Body of pancreas (tissue), 4 donors: ENCODE results near the gene BBX. TPM values are rescaled to one million over a fixed set of nuclear protein-coding genes. Genes with fewer than 3 reads are reported as not detected.

Source experiments
- ATAC-seq: fragments of 150-250 bp; one replicate; pipeline ENCODE4 v1.9.1; 2016
- DNase-seq, 4 donors: peaks; one replicate each; pipeline ENCODE4 v3.0.0-alpha.2; 2019
- H3K27ac ChIP-seq, 4 donors: fragments of 200-600 bp; sonication (generic); 1 replicate in 3 of 4; 2 replicates in 1 of 4; pipeline versions ENCODE4 v1.5.1 to v1.6.1; 2016 to 2019; ENCODE audit warnings: mild to moderate bottlenecking in 1 of 4, mixed read lengths in 1 of 4, moderate library complexity in 1 of 4
- H3K27me3 ChIP-seq, 2 donors: fragments of 200-600 bp; sonication (generic); one replicate each; pipeline ENCODE4 v1.6.0; 2016; ENCODE audit warnings: mild to moderate bottlenecking in 1 of 2
- H3K36me3 ChIP-seq, 2 donors: fragments of 200-600 bp; sonication (generic); replicated peaks in 1 of 2; 2 replicates each; pipeline ENCODE4 v1.5.1; 2016; ENCODE audit warnings: low read depth in 2 of 2; ENCODE audit not compliant: insufficient read depth in 1 of 2
- H3K4me1 ChIP-seq: fragments of 200-600 bp; sonication (generic); one replicate; pipeline ENCODE4 v1.6.0; 2016
- H3K4me3 ChIP-seq, 2 donors: fragments of 200-600 bp; sonication (generic); 1 replicate in 1 of 2; 2 replicates in 1 of 2; pipeline ENCODE4 v1.5.1; 2016 to 2019
- H3K9me3 ChIP-seq, 3 donors: fragments of 200-600 bp; sonication (generic); 1 replicate in 2 of 3; 2 replicates in 1 of 3; pipeline ENCODE4 v1.5.1; 2016
- CTCF ChIP-seq, 7 experiments: fragments of 450-650 bp in 4 of 7; fragments of 200-600 bp in 3 of 7; sonication (generic) in 3 of 7; IDR thresholded peaks; one replicate each; pipeline ENCODE4 v1.5.1; 2016 to 2019; ENCODE audit warnings: antibody characterized with exemption in 7 of 7
- POLR2A ChIP-seq, 3 donors: fragments of 450-650 bp; IDR thresholded peaks; one replicate each; pipeline ENCODE4 v1.6.1; 2016; ENCODE audit warnings: antibody characterized with exemption in 3 of 3, mild to moderate bottlenecking in 2 of 3
- WGBS, 2 donors: methylation state at CpG; one replicate each; pipeline ENCODE4 v1.1.5; 2017; 5-methylcytosine and 5-hydroxymethylcytosine counted together
- intact Hi-C: fragments of 100-400 bp; cut with DNase I; formaldehyde crosslinking; loops from one replicate; pipeline ENCODE4 v1.15.1; 2023
- total RNA-seq, 2 donors: library from RNA; depleted of rRNA; stranded (reverse); fragments of >200 nt; gene quantifications; one replicate each; pipeline ENCODE4 v1.1.0, GENCODE V29; 2016

BBX gene
- total RNA-seq, 2 donors from 2014 or later, result 17.5 to 28.8 TPM

GRCh38 chr3:107590786-107591185 is 68.0 kb downstream of the BBX start:
- H3K27ac ChIP-seq, result no peak overlapping the region
- H3K9me3 ChIP-seq, result no peaks in the 10 kb centered on the region
- H3K27me3 ChIP-seq, result no peaks in the 10 kb centered on the region
- ATAC-seq (no peak), DNase-seq (no peak)
- no peaks in the 10 kb centered on the region for H3K36me3 ChIP-seq
- peaks cover 14% of the 10 kb centered on the region for H3K4me1 ChIP-seq
- TF ChIP-seq POLR2A (IDR thresholded peaks at IDR 0.05) (no peak), CTCF (IDR thresholded peaks at IDR 0.05) (no peak)
- 83 to 92% methylated on average over 1 of the region's 1 CpG for WGBS, 2 donors
- H3K4me3 ChIP-seq, result no peak overlapping the region
- intact Hi-C loops, result no loop called here

- H3K36me3 ChIP-seq, result no peaks in the 10 kb centered on the region
Measured at GRCh38 chr3:107592073-107592472, 69.3 kb downstream of the BBX start.

GRCh38 chr3:107594870-107595269 is 72.1 kb downstream of the BBX start:
- no peaks in the 10 kb centered on the region for H3K27me3 ChIP-seq
- ATAC-seq, result no peak
- H3K4me3 ChIP-seq, result no peak overlapping the region
- peaks cover 22% of the 10 kb centered on the region for H3K4me1 ChIP-seq
- intact Hi-C loops, result no loop called here
- H3K9me3 ChIP-seq, result no peaks in the 10 kb centered on the region
- no peak overlapping the region for H3K27ac ChIP-seq
- TF ChIP-seq CTCF (IDR thresholded peaks at IDR 0.05) (no peak), POLR2A (IDR thresholded peaks at IDR 0.05) (no peak)
- DNase-seq, result no peak
- H3K36me3 ChIP-seq, result no peaks in the 10 kb centered on the region
- WGBS, 2 donors, result 70 to 75% methylated on average over 3 of the region's 3 CpGs

More at GRCh38 chr3:107592073-107592472, 69.3 kb downstream of the BBX start:
- Histone ChIP-seq H3K27me3 (no peaks in the 10 kb centered on the region), H3K9me3 (no peaks in the 10 kb centered on the region), H3K4me1 (peaks cover 14% of the 10 kb centered on the region), H3K27ac (no peak overlapping the region), H3K4me3 (no peak overlapping the region)
- ATAC-seq (no peak), DNase-seq (no peak)
- TF ChIP-seq POLR2A (IDR thresholded peaks at IDR 0.05) (no peak), CTCF (IDR thresholded peaks at IDR 0.05) (no peak)
- 92 to 98% methylated on average over 5 of the region's 5 CpGs for WGBS, 2 donors
- intact Hi-C loops, result no loop called here

- no peaks in the 10 kb centered on the region for H3K9me3 ChIP-seq
- peaks cover 22% of the 10 kb centered on the region for H3K4me1 ChIP-seq
- H3K27ac ChIP-seq, result no peak overlapping the region
- 76 to 79% methylated on average over 3 of the region's 3 CpGs for WGBS, 2 donors
- no peaks in the 10 kb centered on the region for H3K27me3 ChIP-seq
- H3K36me3 ChIP-seq, result no peaks in the 10 kb centered on the region
- intact Hi-C loops, result no loop called here
- ATAC-seq (no peak), DNase-seq (no peak)
- H3K4me3 ChIP-seq, result no peak overlapping the region
- TF ChIP-seq CTCF (IDR thresholded peaks at IDR 0.05) (no peak), POLR2A (IDR thresholded peaks at IDR 0.05) (no peak)
Measured at GRCh38 chr3:107596639-107597038, 73.9 kb downstream of the BBX start.
